CD4-positive, alpha-beta T cell treated with Interleukin-1 beta for 1 hour (primary cell): Measurements from ENCODE around the gene KRT7.
"Not testable (repeated sequence)": the region's sequence is repeated elsewhere in the genome, so short reads cannot be mapped to it uniquely, and the experiment has no call there.

Source experiments
- DNase-seq, 2 donors: peaks; one replicate each; pipeline ENCODE4 v3.0.0-alpha.2; 2020 to 2022

KRT7 gene

GRCh38 chr12:52280796-52281560, 47.9 kb downstream of the KRT7 start:
- DNase-seq, result no peak

GRCh38 chr12:52284562-52285171, 51.6 kb downstream of the KRT7 start:
- DNase-seq, result no peak

GRCh38 chr12:52285172-52285745, 52.2 kb downstream of the KRT7 start:
- DNase-seq, result no peak

- no peak for DNase-seq
These were observed 52.9 kb downstream of the KRT7 start for GRCh38 chr12:52285851-52286530.

- not testable (repeated sequence) for DNase-seq
These were observed 54.1 kb downstream of the KRT7 start for GRCh38 chr12:52286857-52287785.

- not testable (repeated sequence) for DNase-seq
These were observed 55.1 kb downstream of the KRT7 start for GRCh38 chr12:52287816-52288805.

- not testable (repeated sequence) for DNase-seq
These were observed 57.6 kb downstream of the KRT7 start for GRCh38 chr12:52290483-52291134.

- DNase-seq, result no peak
These were observed 58.4 kb downstream of the KRT7 start, which contains the start of gene KRT81 for GRCh38 chr12:52291267-52291935. KRT81 (minus strand) TSS chr12:52291534; CDS start chr12:52291465, 69 bp downstream.

- no peak for DNase-seq
These were observed 60.9 kb downstream of the KRT7 start for GRCh38 chr12:52293926-52294325.

- no peak for DNase-seq
These were observed 61.8 kb downstream of the KRT7 start for GRCh38 chr12:52294803-52295202.

- peak in 1 of 2 donors; percentile 7 for DNase-seq
These were observed 62.6 kb downstream of the KRT7 start for GRCh38 chr12:52295663-52296062.

GRCh38 chr12:52296572-52297215, 63.7 kb downstream of the KRT7 start:
- no peak for DNase-seq
